Natural killer cell treated with Interleukin-12 subunit alpha and Interleukin-12 subunit beta and Interleukin-15 and Interleukin-18, amount 100 ng/mL, for 72 hours (primary cell): ENCODE data around the gene PRICKLE2. TPM values are rescaled to one million over a fixed set of nuclear protein-coding genes. Genes with fewer than 3 reads are reported as not detected.

Experiments used
- ATAC-seq, 2 donors: fragments of 150-1000 bp; cut with Tn5 transposase in 1 of 2; sonication (Bioruptor Pico), chemical (Tn5 transposase) in 1 of 2; 2 replicates each; pipeline ENCODE4 v1.10.0; 2021
- DNase-seq: peaks from one replicate; pipeline ENCODE4 v3.0.0; 2022; ENCODE audit warnings: low spot score
- H3K27ac Mint-ChIP-seq, 2 donors: 1 replicate in 1 of 2; 2 replicates in 1 of 2; pipeline ENCODE4 v1.8.0; 2022; ENCODE audit warnings: mixed read lengths in 2 of 2, mild to moderate bottlenecking in 1 of 2, moderate library complexity in 1 of 2
- H3K27me3 Mint-ChIP-seq, 2 donors: 1 replicate in 1 of 2; 2 replicates in 1 of 2; pipeline ENCODE4 v1.8.0; 2022; ENCODE audit warnings: mixed read lengths in 2 of 2
- H3K36me3 Mint-ChIP-seq: one replicate; pipeline ENCODE4 v1.8.0; 2022; ENCODE audit warnings: mixed read lengths
- H3K4me1 Mint-ChIP-seq, 2 donors: 1 replicate in 1 of 2; 2 replicates in 1 of 2; pipeline ENCODE4 v1.8.0; 2022; ENCODE audit warnings: low read depth in 2 of 2, mixed read lengths in 2 of 2, mild to moderate bottlenecking in 1 of 2
- H3K4me3 Mint-ChIP-seq: one replicate; pipeline ENCODE4 v1.8.0; 2022; ENCODE audit warnings: mixed read lengths
- H3K9me3 Mint-ChIP-seq: 2 replicates; pipeline ENCODE4 v1.8.0; 2022; ENCODE audit warnings: mixed read lengths
- total RNA-seq, 2 donors: library from RNA; stranded (reverse); gene quantifications; one replicate each; pipeline ENCODE4 v1.2.3, GENCODE V29; 2022

PRICKLE2 gene
- total RNA-seq, 2 donors from 2014 or later = 0.59 TPM; not detected in 1

GRCh38 chr3:64144241-64144900 is 80.9 kb downstream of the PRICKLE2 start:
- no peaks in the 10 kb centered on the region for H3K4me1 Mint-ChIP-seq

GRCh38 chr3:64143409-64144130 is 81.7 kb downstream of the PRICKLE2 start:
- no peak overlapping the region for H3K27ac Mint-ChIP-seq
- H3K4me3 Mint-ChIP-seq = no peak overlapping the region
- no peaks in the 10 kb centered on the region for H3K27me3 Mint-ChIP-seq
- no peak for DNase-seq
- no peak for ATAC-seq
- no peaks in the 10 kb centered on the region for H3K36me3 Mint-ChIP-seq
- no peaks in the 10 kb centered on the region for H3K4me1 Mint-ChIP-seq
- no peaks in the 10 kb centered on the region for H3K9me3 Mint-ChIP-seq

More at GRCh38 chr3:64144241-64144900, 80.9 kb downstream of the PRICKLE2 start:
- no peaks in the 10 kb centered on the region for H3K27me3 Mint-ChIP-seq
- H3K36me3 Mint-ChIP-seq = no peaks in the 10 kb centered on the region
- H3K4me3 Mint-ChIP-seq = no peak overlapping the region
- no peaks in the 10 kb centered on the region for H3K9me3 Mint-ChIP-seq
- ATAC-seq = no peak
- H3K27ac Mint-ChIP-seq = no peak overlapping the region
- DNase-seq = no peak

- H3K36me3 Mint-ChIP-seq = no peaks in the 10 kb centered on the region
- H3K27ac Mint-ChIP-seq = no peak overlapping the region
- no peaks in the 10 kb centered on the region for H3K4me1 Mint-ChIP-seq
- ATAC-seq = no peak
- no peak overlapping the region for H3K4me3 Mint-ChIP-seq
- H3K9me3 Mint-ChIP-seq = peaks cover 3% of the 10 kb centered on the region
- H3K27me3 Mint-ChIP-seq = peaks cover 0 to 3% of the 10 kb centered on the region in 2 donors
- no peak for DNase-seq
Observed at GRCh38 chr3:64141476-64141875, 83.8 kb downstream of the PRICKLE2 start.

- H3K4me3 Mint-ChIP-seq = no peak overlapping the region
- no peak for ATAC-seq
- peaks cover 3% of the 10 kb centered on the region for H3K9me3 Mint-ChIP-seq
- H3K27me3 Mint-ChIP-seq = peaks cover 0 to 9% of the 10 kb centered on the region in 2 donors
- no peaks in the 10 kb centered on the region for H3K4me1 Mint-ChIP-seq
- no peak for DNase-seq
- H3K27ac Mint-ChIP-seq = no peak overlapping the region
- H3K36me3 Mint-ChIP-seq = no peaks in the 10 kb centered on the region
Observed at GRCh38 chr3:64140651-64141050, 84.6 kb downstream of the PRICKLE2 start.

GRCh38 chr3:64138656-64139375 is 86.5 kb downstream of the PRICKLE2 start:
- Mint-ChIP-seq H3K27me3 (peaks cover 0 to 9% of the 10 kb centered on the region in 2 donors), H3K4me3 (no peak overlapping the region), H3K9me3 (peaks cover 3% of the 10 kb centered on the region), H3K27ac (no peak overlapping the region), H3K36me3 (no peaks in the 10 kb centered on the region), H3K4me1 (no peaks in the 10 kb centered on the region)
- DNase-seq (no peak), ATAC-seq (no peak)

GRCh38 chr3:64138046-64138445 is 87.2 kb downstream of the PRICKLE2 start:
- DNase-seq (no peak), ATAC-seq (no peak)
- H3K27ac Mint-ChIP-seq = no peak overlapping the region
- no peak overlapping the region for H3K4me3 Mint-ChIP-seq
- peaks cover 3% of the 10 kb centered on the region for H3K9me3 Mint-ChIP-seq
- peaks cover 0 to 9% of the 10 kb centered on the region in 2 donors for H3K27me3 Mint-ChIP-seq
- no peaks in the 10 kb centered on the region for H3K4me1 Mint-ChIP-seq
- H3K36me3 Mint-ChIP-seq = no peaks in the 10 kb centered on the region

- H3K27me3 Mint-ChIP-seq = peaks cover 0 to 17% of the 10 kb centered on the region in 2 donors
- DNase-seq (no peak), ATAC-seq (no peak)
- H3K9me3 Mint-ChIP-seq = peaks cover 6% of the 10 kb centered on the region
- H3K4me1 Mint-ChIP-seq = no peaks in the 10 kb centered on the region
- no peak overlapping the region for H3K4me3 Mint-ChIP-seq
- no peak overlapping the region for H3K27ac Mint-ChIP-seq
- H3K36me3 Mint-ChIP-seq = no peaks in the 10 kb centered on the region
Observed at GRCh38 chr3:64134882-64135281, 90.4 kb downstream of the PRICKLE2 start.

GRCh38 chr3:64133987-64134386 is 91.3 kb downstream of the PRICKLE2 start:
- DNase-seq = no peak
- Mint-ChIP-seq H3K36me3 (no peaks in the 10 kb centered on the region), H3K27me3 (peaks cover 0 to 20% of the 10 kb centered on the region in 2 donors), H3K4me1 (no peaks in the 10 kb centered on the region), H3K9me3 (peaks cover 6% of the 10 kb centered on the region), H3K4me3 (no peak overlapping the region), H3K27ac (no peak overlapping the region)
- ATAC-seq = no peak

GRCh38 chr3:64133272-64133671 is 92.0 kb downstream of the PRICKLE2 start:
- H3K9me3 Mint-ChIP-seq = peaks cover 6% of the 10 kb centered on the region

GRCh38 chr3:64131725-64132469 is 93.4 kb downstream of the PRICKLE2 start:
- H3K4me3 Mint-ChIP-seq = no peak overlapping the region
- DNase-seq (no peak), ATAC-seq (no peak)
- peaks cover 0 to 22% of the 10 kb centered on the region in 2 donors for H3K27me3 Mint-ChIP-seq
- peaks cover 3% of the 10 kb centered on the region for H3K9me3 Mint-ChIP-seq
- H3K36me3 Mint-ChIP-seq = no peaks in the 10 kb centered on the region
- H3K27ac Mint-ChIP-seq = no peak overlapping the region
- H3K4me1 Mint-ChIP-seq = no peaks in the 10 kb centered on the region

More at GRCh38 chr3:64133272-64133671, 92.0 kb downstream of the PRICKLE2 start:
- H3K4me1 Mint-ChIP-seq = no peaks in the 10 kb centered on the region
- no peak for ATAC-seq
- no peaks in the 10 kb centered on the region for H3K36me3 Mint-ChIP-seq
- no peak overlapping the region for H3K27ac Mint-ChIP-seq
- peaks cover 0 to 22% of the 10 kb centered on the region in 2 donors for H3K27me3 Mint-ChIP-seq
- H3K4me3 Mint-ChIP-seq = no peak overlapping the region
- DNase-seq = no peak

GRCh38 chr3:64130436-64130835 is 94.8 kb downstream of the PRICKLE2 start:
- Mint-ChIP-seq H3K27ac (no peak overlapping the region), H3K4me3 (no peak overlapping the region), H3K36me3 (no peaks in the 10 kb centered on the region), H3K27me3 (peaks cover 0 to 13% of the 10 kb centered on the region in 2 donors), H3K4me1 (no peaks in the 10 kb centered on the region), H3K9me3 (peaks cover 3% of the 10 kb centered on the region)
- DNase-seq (no peak), ATAC-seq (no peak)

GRCh38 chr3:64129581-64129980 is 95.7 kb downstream of the PRICKLE2 start:
- DNase-seq (no peak), ATAC-seq (no peak)
- no peak overlapping the region for H3K27ac Mint-ChIP-seq
- H3K27me3 Mint-ChIP-seq = peaks cover 0 to 13% of the 10 kb centered on the region in 2 donors
- H3K4me3 Mint-ChIP-seq = no peak overlapping the region
- peaks cover 3% of the 10 kb centered on the region for H3K9me3 Mint-ChIP-seq
- H3K36me3 Mint-ChIP-seq = no peaks in the 10 kb centered on the region
- H3K4me1 Mint-ChIP-seq = no peaks in the 10 kb centered on the region

GRCh38 chr3:64129106-64129505 is 96.2 kb downstream of the PRICKLE2 start:
- no peak for DNase-seq
- Mint-ChIP-seq H3K4me1 (no peaks in the 10 kb centered on the region), H3K27ac (no peak overlapping the region), H3K27me3 (peaks cover 0 to 13% of the 10 kb centered on the region in 2 donors), H3K9me3 (peaks cover 3% of the 10 kb centered on the region), H3K36me3 (no peaks in the 10 kb centered on the region), H3K4me3 (no peak overlapping the region)
- no peak for ATAC-seq
